PFSK-1 (cell line): Measurements from ENCODE around the gene PEX6.

ENCODE experiments used
- FOXP2 ChIP-seq: optimal IDR thresholded peaks from 2 replicates; pipeline ENCODE3; 2011; ENCODE audit warnings: borderline replicate concordance, control low read depth, inconsistent platforms; ENCODE audit not compliant: insufficient read depth; ENCODE audit errors: extremely low read length, extremely low read depth
- POLR2AphosphoS5 ChIP-seq: IDR thresholded peaks from 2 replicates; pipeline ENCODE4 v1.6.1; 2012; ENCODE audit warnings: low read depth, mild to moderate bottlenecking, control low read depth, low read length, moderate library complexity
- REST ChIP-seq, 2 experiments: IDR thresholded peaks; 2 replicates each; pipeline versions ENCODE4 v1.6.1 to v1.8.0; 2011 to 2012; ENCODE audit warnings: low read depth in 2 of 2, low read length in 2 of 2, control low read depth in 1 of 2, inconsistent platforms in 1 of 2, mild to moderate bottlenecking in 1 of 2, moderate library complexity in 1 of 2; ENCODE audit not compliant: insufficient read depth in 1 of 2
- SIN3A ChIP-seq: IDR thresholded peaks from 2 replicates; pipeline ENCODE4 v1.6.1; 2012; ENCODE audit warnings: mild to moderate bottlenecking, low read length, moderate library complexity, borderline replicate concordance; ENCODE audit not compliant: insufficient read depth
- TAF1 ChIP-seq: IDR thresholded peaks from 2 replicates; pipeline ENCODE4 v1.6.1; 2012; ENCODE audit warnings: low read length, control low read depth, borderline replicate concordance; ENCODE audit not compliant: insufficient read depth

Gene PEX6

GRCh38 chr6:42914546-42914945 lies 64.4 kb downstream of the PEX6 start:
- TF ChIP-seq SIN3A (no peak), FOXP2 (no peak), POLR2AphosphoS5 (no peak), REST (IDR thresholded peaks at IDR 0.05; ENCODE audit: insufficient read depth in 1 of 2, low read depth in 2 of 2, low read length in 2 of 2) (no peak), TAF1 (no peak)
